ENCODE data around the gene PRR12.

GRCh38 chr19:49653466-49653806 lies 62.5 kb downstream of the PRR12 start:
- no peak for TF ChIP-seq EZH2 (IDR thresholded peaks at IDR 0.05; ENCODE audit: low read depth)
- TF ChIP-seq CTCF (conservative IDR thresholded peaks at IDR 0.05) = no peak

Data from PC-9 (cell line).